ENCODE data around the gene FAM210A. TPM values are rescaled to one million over a fixed set of nuclear protein-coding genes. Genes with fewer than 3 reads are reported as not detected.

Gene FAM210A
- polyA plus RNA-seq, 1 of the 3 experiments (the other 2 are of a cell fraction) = 10.6 TPM

DNA sequence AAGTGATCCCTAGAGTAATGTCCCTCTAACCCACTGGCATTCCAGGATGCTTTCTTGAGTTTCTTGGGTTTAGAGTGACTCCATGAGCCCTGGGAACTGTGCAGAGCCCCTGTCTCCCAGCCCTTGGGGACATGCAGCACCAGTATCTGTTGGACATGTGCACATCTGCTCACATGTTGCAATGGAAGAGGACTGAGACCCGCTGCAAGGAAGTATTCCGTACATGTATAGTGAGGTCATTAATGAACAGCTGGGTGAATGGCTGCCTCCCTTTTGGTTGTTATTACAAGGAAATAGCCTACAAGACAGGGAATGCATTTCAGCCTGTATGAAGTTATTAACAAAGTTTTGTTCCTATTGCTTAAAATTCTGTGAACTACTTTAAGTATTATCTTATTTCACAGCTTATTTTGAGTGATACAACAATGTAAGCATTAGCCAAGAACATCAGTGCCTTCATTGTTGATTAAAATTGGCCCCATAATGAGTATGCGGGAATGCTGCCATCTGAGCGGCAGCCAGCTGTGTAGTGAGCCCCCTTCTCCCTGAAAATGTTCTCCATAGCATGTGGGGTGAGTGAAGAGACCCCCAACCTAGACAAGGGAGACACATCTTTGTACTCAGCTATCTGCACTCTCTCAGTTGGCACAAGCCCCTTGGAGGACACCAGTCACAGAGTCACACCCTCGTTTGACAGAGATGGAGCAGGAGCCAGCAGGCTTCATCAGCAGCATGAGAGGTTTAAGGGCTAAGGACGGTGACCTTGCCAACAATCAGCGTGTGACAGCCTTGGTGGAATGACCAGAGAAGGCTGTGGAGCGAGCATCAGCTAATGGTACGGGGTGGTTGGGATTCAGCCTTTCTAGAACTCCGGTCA is 87.4 kb downstream of the FAM210A start:
- H3K4me3 ChIP-seq (ENCODE audit: low read depth in 2 of 2, low read length in 1 of 2) = no peak overlapping the region
- no peaks in the 10 kb centered on the region for H3K9me3 ChIP-seq
- no peaks in the 10 kb centered on the region for H3K27me3 ChIP-seq (ENCODE audit: insufficient read depth)
- H3K36me3 ChIP-seq (replicated peaks in 1 of 2; ENCODE audit: control insufficient read depth in 1 of 2, insufficient read depth in 2 of 2, low read length in 1 of 2) = no peaks in the 10 kb centered on the region
- H3K4me1 ChIP-seq (ENCODE audit: control insufficient read depth in 1 of 2, insufficient read depth in 2 of 2, low read depth in 1 of 2, low read length in 1 of 2) = no peaks in the 10 kb centered on the region
- no peak for TF ChIP-seq FOSL2 (IDR thresholded peaks at IDR 0.05; ENCODE audit: borderline replicate concordance, low read depth)
- TF ChIP-seq SIN3A (IDR thresholded peaks at IDR 0.05; ENCODE audit: borderline replicate concordance, low read depth, low read length) = no peak
- TF ChIP-seq, protein P1, sequence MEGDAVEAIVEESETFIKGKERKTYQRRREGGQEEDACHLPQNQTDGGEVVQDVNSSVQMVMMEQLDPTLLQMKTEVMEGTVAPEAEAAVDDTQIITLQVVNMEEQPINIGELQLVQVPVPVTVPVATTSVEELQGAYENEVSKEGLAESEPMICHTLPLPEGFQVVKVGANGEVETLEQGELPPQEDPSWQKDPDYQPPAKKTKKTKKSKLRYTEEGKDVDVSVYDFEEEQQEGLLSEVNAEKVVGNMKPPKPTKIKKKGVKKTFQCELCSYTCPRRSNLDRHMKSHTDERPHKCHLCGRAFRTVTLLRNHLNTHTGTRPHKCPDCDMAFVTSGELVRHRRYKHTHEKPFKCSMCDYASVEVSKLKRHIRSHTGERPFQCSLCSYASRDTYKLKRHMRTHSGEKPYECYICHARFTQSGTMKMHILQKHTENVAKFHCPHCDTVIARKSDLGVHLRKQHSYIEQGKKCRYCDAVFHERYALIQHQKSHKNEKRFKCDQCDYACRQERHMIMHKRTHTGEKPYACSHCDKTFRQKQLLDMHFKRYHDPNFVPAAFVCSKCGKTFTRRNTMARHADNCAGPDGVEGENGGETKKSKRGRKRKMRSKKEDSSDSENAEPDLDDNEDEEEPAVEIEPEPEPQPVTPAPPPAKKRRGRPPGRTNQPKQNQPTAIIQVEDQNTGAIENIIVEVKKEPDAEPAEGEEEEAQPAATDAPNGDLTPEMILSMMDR (IDR thresholded peaks at IDR 0.05) = no peak
- TF ChIP-seq, protein P2, sequence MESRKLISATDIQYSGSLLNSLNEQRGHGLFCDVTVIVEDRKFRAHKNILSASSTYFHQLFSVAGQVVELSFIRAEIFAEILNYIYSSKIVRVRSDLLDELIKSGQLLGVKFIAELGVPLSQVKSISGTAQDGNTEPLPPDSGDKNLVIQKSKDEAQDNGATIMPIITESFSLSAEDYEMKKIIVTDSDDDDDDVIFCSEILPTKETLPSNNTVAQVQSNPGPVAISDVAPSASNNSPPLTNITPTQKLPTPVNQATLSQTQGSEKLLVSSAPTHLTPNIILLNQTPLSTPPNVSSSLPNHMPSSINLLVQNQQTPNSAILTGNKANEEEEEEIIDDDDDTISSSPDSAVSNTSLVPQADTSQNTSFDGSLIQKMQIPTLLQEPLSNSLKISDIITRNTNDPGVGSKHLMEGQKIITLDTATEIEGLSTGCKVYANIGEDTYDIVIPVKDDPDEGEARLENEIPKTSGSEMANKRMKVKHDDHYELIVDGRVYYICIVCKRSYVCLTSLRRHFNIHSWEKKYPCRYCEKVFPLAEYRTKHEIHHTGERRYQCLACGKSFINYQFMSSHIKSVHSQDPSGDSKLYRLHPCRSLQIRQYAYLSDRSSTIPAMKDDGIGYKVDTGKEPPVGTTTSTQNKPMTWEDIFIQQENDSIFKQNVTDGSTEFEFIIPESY (IDR thresholded peaks at IDR 0.05; ENCODE audit: borderline replicate concordance, low read depth) = no peak
- TF ChIP-seq GABPA (IDR thresholded peaks at IDR 0.05; ENCODE audit: low read depth) = no peak
- TF ChIP-seq, protein P3, sequence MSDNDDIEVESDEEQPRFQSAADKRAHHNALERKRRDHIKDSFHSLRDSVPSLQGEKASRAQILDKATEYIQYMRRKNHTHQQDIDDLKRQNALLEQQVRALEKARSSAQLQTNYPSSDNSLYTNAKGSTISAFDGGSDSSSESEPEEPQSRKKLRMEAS (IDR thresholded peaks at IDR 0.05; ENCODE audit: low read depth) = no peak
- TF ChIP-seq TEAD4 (IDR thresholded peaks at IDR 0.05; ENCODE audit: borderline replicate concordance, insufficient read depth) = no peak
- no peak for TF ChIP-seq YY1 (IDR thresholded peaks at IDR 0.05; ENCODE audit: low read depth)
- TF ChIP-seq SMC3 (IDR thresholded peaks at IDR 0.05; ENCODE audit: low read depth, low read length) = no peak
- no peak for TF ChIP-seq RAD21 (IDR thresholded peaks at IDR 0.05; ENCODE audit: low read length)
- TF ChIP-seq, protein P4, sequence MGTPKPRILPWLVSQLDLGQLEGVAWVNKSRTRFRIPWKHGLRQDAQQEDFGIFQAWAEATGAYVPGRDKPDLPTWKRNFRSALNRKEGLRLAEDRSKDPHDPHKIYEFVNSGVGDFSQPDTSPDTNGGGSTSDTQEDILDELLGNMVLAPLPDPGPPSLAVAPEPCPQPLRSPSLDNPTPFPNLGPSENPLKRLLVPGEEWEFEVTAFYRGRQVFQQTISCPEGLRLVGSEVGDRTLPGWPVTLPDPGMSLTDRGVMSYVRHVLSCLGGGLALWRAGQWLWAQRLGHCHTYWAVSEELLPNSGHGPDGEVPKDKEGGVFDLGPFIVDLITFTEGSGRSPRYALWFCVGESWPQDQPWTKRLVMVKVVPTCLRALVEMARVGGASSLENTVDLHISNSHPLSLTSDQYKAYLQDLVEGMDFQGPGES (IDR thresholded peaks at IDR 0.05; ENCODE audit: low read depth, low read length) = no peak
- TF ChIP-seq TCF12 (IDR thresholded peaks at IDR 0.05) = no peak
- TF ChIP-seq JUND (IDR thresholded peaks at IDR 0.05) = no peak
- WGBS (ENCODE audit: low lambda C conversion rate) = 64% methylated on average over 10 of the region's 10 CpGs
- H3F3A ChIP-seq (replicated peaks; ENCODE audit: insufficient read depth) = no peaks in the 10 kb centered on the region
- POLR2A ChIA-PET = no interaction called here
- H2AFZ ChIP-seq (ENCODE audit: low read depth) = no peak overlapping the region
- H3K79me2 ChIP-seq (ENCODE audit: insufficient read depth) = no peaks in the 10 kb centered on the region
- H3K27ac ChIP-seq (ENCODE audit: low read depth in 2 of 2, low read length in 1 of 2) = no peak overlapping the region
- no peaks in the 10 kb centered on the region for H4K20me1 ChIP-seq (ENCODE audit: insufficient read depth)
- H3K9ac ChIP-seq = no peak overlapping the region
- no peak for DNase-seq
- CTCF ChIA-PET = interaction anchor here (0.6 to 0.8 kb wide), 2 partner anchors 8 to 10 kb away, joined by 3 read pairs; no protein-coding TSS in a partner anchor
- H3K4me2 ChIP-seq = no peak overlapping the region
- no peaks in the 10 kb centered on the region for H3K9me2 ChIP-seq

Measured in SK-N-SH (cell line).